GM23338 (cell line): ENCODE measurements around the gene CGNL1. TPM values are rescaled to one million over a fixed set of nuclear protein-coding genes. Genes with fewer than 3 reads are reported as not detected.

ENCODE experiments used
- ATAC-seq: fragments of 200-7000 bp; cut with Tn5 transposase; 3 replicates; pipeline ENCODE4 v1.9.1; 2020
- DNase-seq: peaks from one replicate; pipeline ENCODE4 v3.0.0-alpha.2; 2015; ENCODE audit warnings: low spot score
- H2AFZ ChIP-seq: fragments of 200-600 bp; sonication (generic); 2 replicates; pipeline ENCODE4 v1.8.0; 2016; ENCODE audit warnings: antibody characterized with exemption, mild to moderate bottlenecking, moderate library complexity
- H3F3A ChIP-seq: fragments of 200-600 bp; sonication (generic); replicated peaks from 2 replicates; pipeline ENCODE4 v1.8.0; 2017; ENCODE audit warnings: antibody characterized with exemption, mixed run types, low read depth
- H3K27ac ChIP-seq: fragments of 200-600 bp; sonication (generic); 2 replicates; pipeline ENCODE4 v1.6.1; 2016; ENCODE audit warnings: low read depth
- H3K27me3 ChIP-seq: fragments of 200-600 bp; sonication (generic); 2 replicates; pipeline ENCODE4 v1.8.0; 2016; ENCODE audit warnings: mild to moderate bottlenecking, mixed run types, moderate library complexity; ENCODE audit not compliant: insufficient read depth
- H3K36me3 ChIP-seq: fragments of 200-600 bp; sonication (generic); 2 replicates; pipeline ENCODE4 v1.8.0; 2016; ENCODE audit warnings: mild to moderate bottlenecking; ENCODE audit not compliant: insufficient read depth
- H3K4me1 ChIP-seq: fragments of 200-600 bp; sonication (generic); 2 replicates; pipeline ENCODE4 v1.8.0; 2016; ENCODE audit warnings: mild to moderate bottlenecking, moderate library complexity; ENCODE audit not compliant: insufficient read depth
- H3K4me2 ChIP-seq: fragments of 200-600 bp; sonication (generic); 2 replicates; pipeline ENCODE4 v1.7.1; 2017; ENCODE audit warnings: mixed run types
- H3K4me3 ChIP-seq: fragments of 200-600 bp; sonication (generic); 2 replicates; pipeline ENCODE4 v1.6.1; 2016; ENCODE audit warnings: mixed run types
- H3K79me2 ChIP-seq: fragments of 200-600 bp; sonication (generic); replicated peaks from 2 replicates; pipeline ENCODE4 v1.8.0; 2017; ENCODE audit warnings: mild to moderate bottlenecking; ENCODE audit not compliant: insufficient read depth
- H3K9me2 ChIP-seq: fragments of 200-600 bp; sonication (generic); 2 replicates; pipeline ENCODE4 v1.8.0; 2017; ENCODE audit not compliant: insufficient read depth
- H4K20me1 ChIP-seq: fragments of 200-600 bp; sonication (generic); replicated peaks from 2 replicates; pipeline ENCODE4 v1.8.0; 2017; ENCODE audit warnings: mild to moderate bottlenecking; ENCODE audit not compliant: insufficient read depth
- H3K27ac Mint-ChIP-seq: 2 replicates; pipeline ENCODE4 v1.8.0; 2020; ENCODE audit warnings: inconsistent platforms, mild to moderate bottlenecking, moderate library complexity, mixed read lengths
- H3K27me3 Mint-ChIP-seq: 3 replicates; pipeline ENCODE4 v1.8.0; 2022; ENCODE audit warnings: low read depth, mild to moderate bottlenecking, moderate library complexity, mixed read lengths, inconsistent platforms; ENCODE audit not compliant: insufficient read depth, poor library complexity
- H3K36me3 Mint-ChIP-seq: 3 replicates; pipeline ENCODE4 v1.8.0; 2021; ENCODE audit warnings: low read depth, mild to moderate bottlenecking, inconsistent platforms, moderate library complexity, mixed read lengths
- H3K4me1 Mint-ChIP-seq: 3 replicates; pipeline ENCODE4 v1.8.0; 2020; ENCODE audit warnings: mild to moderate bottlenecking, inconsistent platforms, mixed read lengths
- H3K4me3 Mint-ChIP-seq: 3 replicates; pipeline ENCODE4 v1.8.0; 2021; ENCODE audit warnings: moderate library complexity, mild to moderate bottlenecking, inconsistent platforms, mixed read lengths
- H3K9me3 Mint-ChIP-seq: 3 replicates; pipeline ENCODE4 v1.8.0; 2020; ENCODE audit warnings: moderate library complexity, mild to moderate bottlenecking, inconsistent platforms, mixed read lengths
- CREB1 ChIP-seq: fragments of 250-450 bp; sonication (Bioruptor Pico); IDR thresholded peaks from 2 replicates; pipeline ENCODE4 v1.5.0; 2020; ENCODE audit warnings: low read depth, mild to moderate bottlenecking, moderate library complexity
- ETS1 ChIP-seq: IDR thresholded peaks from 2 replicates; pipeline ENCODE4 v1.6.1; 2016; ENCODE audit warnings: antibody characterized with exemption
- EZH2 ChIP-seq: fragments of 200-600 bp; sonication (generic); IDR thresholded peaks from one replicate; pipeline ENCODE4 v1.8.0; 2017; ENCODE audit warnings: antibody characterized with exemption, mild to moderate bottlenecking, low read depth; ENCODE audit not compliant: unreplicated experiment
- EZH2phosphoT487 ChIP-seq: fragments of 200-600 bp; sonication (generic); IDR thresholded peaks from one replicate; pipeline ENCODE4 v1.8.1; 2018; ENCODE audit warnings: antibody characterized with exemption; ENCODE audit not compliant: unreplicated experiment
- JUNB ChIP-seq: IDR thresholded peaks from one replicate; pipeline ENCODE4 v1.6.1; 2016; ENCODE audit warnings: antibody characterized with exemption; ENCODE audit not compliant: unreplicated experiment
- NANOG ChIP-seq: IDR thresholded peaks from 2 replicates; pipeline ENCODE4 v1.6.1; 2016; ENCODE audit warnings: antibody characterized with exemption, borderline replicate concordance
- POLR2AphosphoS5 ChIP-seq: IDR thresholded peaks from 2 replicates; pipeline ENCODE4 v1.6.1; 2016; ENCODE audit warnings: antibody characterized with exemption, low read depth
- STAT1 ChIP-seq: IDR thresholded peaks from one replicate; pipeline ENCODE4 v1.6.1; 2016; ENCODE audit warnings: antibody characterized with exemption; ENCODE audit not compliant: unreplicated experiment
- ZNF114 ChIP-seq: fragments of 250-450 bp; sonication (Bioruptor Pico); IDR thresholded peaks from 2 replicates; pipeline ENCODE4 v1.5.0; 2020; ENCODE audit warnings: mild to moderate bottlenecking, moderate library complexity
- ZNF331 ChIP-seq: fragments of 250-450 bp; sonication (Bioruptor Pico); IDR thresholded peaks from 2 replicates; pipeline ENCODE4 v1.5.0; 2020; ENCODE audit warnings: low read depth, mild to moderate bottlenecking, moderate library complexity
- polyA plus RNA-seq: library from polyadenylated mRNA; unstranded; fragments of >200 nt; fragmentation: Nextera tagmentation; extraction: Ambion mirVana; gene quantifications from 2 replicates; pipeline ENCODE4 v1.2.1, GENCODE V29; 2016
- total RNA-seq: library from RNA; depleted of rRNA; stranded (reverse); fragments of >200 nt; shearing (Covaris generic); gene quantifications from 2 replicates; pipeline ENCODE4 v1.2.3, GENCODE V29; 2014
- TF ChIP-seq, protein P1 (sequence below): fragments of 250-450 bp; sonication (Bioruptor Pico); IDR thresholded peaks from 2 replicates; pipeline ENCODE4 v1.5.0; 2020; ENCODE audit warnings: mild to moderate bottlenecking, moderate library complexity
- TF ChIP-seq, protein P2 (sequence below), 2 experiments: fragments of 200-600 bp in 1 of 2; sonication (generic) in 1 of 2; conservative IDR thresholded peaks; 2 replicates each; pipeline versions ENCODE4 v1.5.1 to v1.6.1; 2016 to 2017; ENCODE audit warnings: antibody characterized with exemption in 2 of 2, low read depth in 2 of 2, mild to moderate bottlenecking in 2 of 2, moderate library complexity in 1 of 2
- TF ChIP-seq, protein P3 (sequence below): IDR thresholded peaks from one replicate; pipeline ENCODE4 v1.6.1; 2018; ENCODE audit warnings: antibody characterized with exemption; ENCODE audit not compliant: unreplicated experiment

CGNL1 gene
- total and polyA plus RNA-seq, 2 experiments from 2014 or later = 20.0 to 57.8 TPM

GRCh38 chr15:57510647-57511046, 134.3 kb downstream of the CGNL1 start:
- Mint-ChIP-seq H3K36me3 (no peaks in the 10 kb centered on the region), H3K4me1 (peaks cover 27% of the 10 kb centered on the region), H3K27me3 (no peaks in the 10 kb centered on the region), H3K9me3 (no peaks in the 10 kb centered on the region), H3K27ac (no peak overlapping the region), H3K4me3 (no peak overlapping the region)
- Histone ChIP-seq H3K36me3 (no peaks in the 10 kb centered on the region), H3K27me3 (no peaks in the 10 kb centered on the region), H2AFZ (no peak overlapping the region), H3K4me2 (no peak overlapping the region), H3K9me2 (no peaks in the 10 kb centered on the region; the same call in 1 of the 2 replicates), H3K4me1 (peaks cover 16% of the 10 kb centered on the region), H4K20me1 (no peaks in the 10 kb centered on the region), H3F3A (no peaks in the 10 kb centered on the region), H3K4me3 (no peak overlapping the region), H3K79me2 (no peaks in the 10 kb centered on the region), H3K27ac (no peak overlapping the region)
- TF ChIP-seq POLR2AphosphoS5 = no peak
- TF ChIP-seq EZH2phosphoT487 = no peak
- TF ChIP-seq EZH2 = no peak
- TF ChIP-seq, protein P1, sequence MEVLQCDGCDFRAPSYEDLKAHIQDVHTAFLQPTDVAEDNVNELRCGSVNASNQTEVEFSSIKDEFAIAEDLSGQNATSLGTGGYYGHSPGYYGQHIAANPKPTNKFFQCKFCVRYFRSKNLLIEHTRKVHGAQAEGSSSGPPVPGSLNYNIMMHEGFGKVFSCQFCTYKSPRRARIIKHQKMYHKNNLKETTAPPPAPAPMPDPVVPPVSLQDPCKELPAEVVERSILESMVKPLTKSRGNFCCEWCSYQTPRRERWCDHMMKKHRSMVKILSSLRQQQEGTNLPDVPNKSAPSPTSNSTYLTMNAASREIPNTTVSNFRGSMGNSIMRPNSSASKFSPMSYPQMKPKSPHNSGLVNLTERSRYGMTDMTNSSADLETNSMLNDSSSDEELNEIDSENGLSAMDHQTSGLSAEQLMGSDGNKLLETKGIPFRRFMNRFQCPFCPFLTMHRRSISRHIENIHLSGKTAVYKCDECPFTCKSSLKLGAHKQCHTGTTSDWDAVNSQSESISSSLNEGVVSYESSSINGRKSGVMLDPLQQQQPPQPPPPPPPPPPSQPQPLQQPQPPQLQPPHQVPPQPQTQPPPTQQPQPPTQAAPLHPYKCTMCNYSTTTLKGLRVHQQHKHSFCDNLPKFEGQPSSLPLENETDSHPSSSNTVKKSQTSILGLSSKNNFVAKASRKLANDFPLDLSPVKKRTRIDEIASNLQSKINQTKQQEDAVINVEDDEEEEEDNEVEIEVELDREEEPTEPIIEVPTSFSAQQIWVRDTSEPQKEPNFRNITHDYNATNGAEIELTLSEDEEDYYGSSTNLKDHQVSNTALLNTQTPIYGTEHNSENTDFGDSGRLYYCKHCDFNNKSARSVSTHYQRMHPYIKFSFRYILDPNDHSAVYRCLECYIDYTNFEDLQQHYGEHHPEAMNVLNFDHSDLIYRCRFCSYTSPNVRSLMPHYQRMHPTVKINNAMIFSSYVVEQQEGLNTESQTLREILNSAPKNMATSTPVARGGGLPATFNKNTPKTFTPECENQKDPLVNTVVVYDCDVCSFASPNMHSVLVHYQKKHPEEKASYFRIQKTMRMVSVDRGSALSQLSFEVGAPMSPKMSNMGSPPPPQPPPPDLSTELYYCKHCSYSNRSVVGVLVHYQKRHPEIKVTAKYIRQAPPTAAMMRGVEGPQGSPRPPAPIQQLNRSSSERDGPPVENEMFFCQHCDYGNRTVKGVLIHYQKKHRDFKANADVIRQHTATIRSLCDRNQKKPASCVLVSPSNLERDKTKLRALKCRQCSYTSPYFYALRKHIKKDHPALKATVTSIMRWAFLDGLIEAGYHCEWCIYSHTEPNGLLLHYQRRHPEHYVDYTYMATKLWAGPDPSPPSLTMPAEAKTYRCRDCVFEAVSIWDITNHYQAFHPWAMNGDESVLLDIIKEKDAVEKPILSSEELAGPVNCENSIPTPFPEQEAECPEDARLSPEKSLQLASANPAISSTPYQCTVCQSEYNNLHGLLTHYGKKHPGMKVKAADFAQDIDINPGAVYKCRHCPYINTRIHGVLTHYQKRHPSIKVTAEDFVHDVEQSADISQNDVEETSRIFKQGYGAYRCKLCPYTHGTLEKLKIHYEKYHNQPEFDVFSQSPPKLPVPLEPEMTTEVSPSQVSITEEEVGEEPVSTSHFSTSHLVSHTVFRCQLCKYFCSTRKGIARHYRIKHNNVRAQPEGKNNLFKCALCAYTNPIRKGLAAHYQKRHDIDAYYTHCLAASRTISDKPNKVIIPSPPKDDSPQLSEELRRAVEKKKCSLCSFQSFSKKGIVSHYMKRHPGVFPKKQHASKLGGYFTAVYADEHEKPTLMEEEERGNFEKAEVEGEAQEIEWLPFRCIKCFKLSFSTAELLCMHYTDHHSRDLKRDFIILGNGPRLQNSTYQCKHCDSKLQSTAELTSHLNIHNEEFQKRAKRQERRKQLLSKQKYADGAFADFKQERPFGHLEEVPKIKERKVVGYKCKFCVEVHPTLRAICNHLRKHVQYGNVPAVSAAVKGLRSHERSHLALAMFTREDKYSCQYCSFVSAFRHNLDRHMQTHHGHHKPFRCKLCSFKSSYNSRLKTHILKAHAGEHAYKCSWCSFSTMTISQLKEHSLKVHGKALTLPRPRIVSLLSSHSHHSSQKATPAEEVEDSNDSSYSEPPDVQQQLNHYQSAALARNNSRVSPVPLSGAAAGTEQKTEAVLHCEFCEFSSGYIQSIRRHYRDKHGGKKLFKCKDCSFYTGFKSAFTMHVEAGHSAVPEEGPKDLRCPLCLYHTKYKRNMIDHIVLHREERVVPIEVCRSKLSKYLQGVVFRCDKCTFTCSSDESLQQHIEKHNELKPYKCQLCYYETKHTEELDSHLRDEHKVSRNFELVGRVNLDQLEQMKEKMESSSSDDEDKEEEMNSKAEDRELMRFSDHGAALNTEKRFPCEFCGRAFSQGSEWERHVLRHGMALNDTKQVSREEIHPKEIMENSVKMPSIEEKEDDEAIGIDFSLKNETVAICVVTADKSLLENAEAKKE (CRISPR knock-in tag) = no peak
- no peak for TF ChIP-seq NANOG
- TF ChIP-seq ETS1 = no peak
- TF ChIP-seq JUNB = no peak
- no peak for TF ChIP-seq ZNF331 (CRISPR knock-in tag)
- TF ChIP-seq CREB1 (CRISPR knock-in tag) = no peak
- no peak for TF ChIP-seq ZNF114 (CRISPR knock-in tag)
- TF ChIP-seq STAT1 = no peak
- TF ChIP-seq, protein P2, sequence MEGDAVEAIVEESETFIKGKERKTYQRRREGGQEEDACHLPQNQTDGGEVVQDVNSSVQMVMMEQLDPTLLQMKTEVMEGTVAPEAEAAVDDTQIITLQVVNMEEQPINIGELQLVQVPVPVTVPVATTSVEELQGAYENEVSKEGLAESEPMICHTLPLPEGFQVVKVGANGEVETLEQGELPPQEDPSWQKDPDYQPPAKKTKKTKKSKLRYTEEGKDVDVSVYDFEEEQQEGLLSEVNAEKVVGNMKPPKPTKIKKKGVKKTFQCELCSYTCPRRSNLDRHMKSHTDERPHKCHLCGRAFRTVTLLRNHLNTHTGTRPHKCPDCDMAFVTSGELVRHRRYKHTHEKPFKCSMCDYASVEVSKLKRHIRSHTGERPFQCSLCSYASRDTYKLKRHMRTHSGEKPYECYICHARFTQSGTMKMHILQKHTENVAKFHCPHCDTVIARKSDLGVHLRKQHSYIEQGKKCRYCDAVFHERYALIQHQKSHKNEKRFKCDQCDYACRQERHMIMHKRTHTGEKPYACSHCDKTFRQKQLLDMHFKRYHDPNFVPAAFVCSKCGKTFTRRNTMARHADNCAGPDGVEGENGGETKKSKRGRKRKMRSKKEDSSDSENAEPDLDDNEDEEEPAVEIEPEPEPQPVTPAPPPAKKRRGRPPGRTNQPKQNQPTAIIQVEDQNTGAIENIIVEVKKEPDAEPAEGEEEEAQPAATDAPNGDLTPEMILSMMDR (conservative IDR thresholded peaks at IDR 0.05; ENCODE audit: low read depth in 2 of 2) = no peak
- TF ChIP-seq, protein P3, sequence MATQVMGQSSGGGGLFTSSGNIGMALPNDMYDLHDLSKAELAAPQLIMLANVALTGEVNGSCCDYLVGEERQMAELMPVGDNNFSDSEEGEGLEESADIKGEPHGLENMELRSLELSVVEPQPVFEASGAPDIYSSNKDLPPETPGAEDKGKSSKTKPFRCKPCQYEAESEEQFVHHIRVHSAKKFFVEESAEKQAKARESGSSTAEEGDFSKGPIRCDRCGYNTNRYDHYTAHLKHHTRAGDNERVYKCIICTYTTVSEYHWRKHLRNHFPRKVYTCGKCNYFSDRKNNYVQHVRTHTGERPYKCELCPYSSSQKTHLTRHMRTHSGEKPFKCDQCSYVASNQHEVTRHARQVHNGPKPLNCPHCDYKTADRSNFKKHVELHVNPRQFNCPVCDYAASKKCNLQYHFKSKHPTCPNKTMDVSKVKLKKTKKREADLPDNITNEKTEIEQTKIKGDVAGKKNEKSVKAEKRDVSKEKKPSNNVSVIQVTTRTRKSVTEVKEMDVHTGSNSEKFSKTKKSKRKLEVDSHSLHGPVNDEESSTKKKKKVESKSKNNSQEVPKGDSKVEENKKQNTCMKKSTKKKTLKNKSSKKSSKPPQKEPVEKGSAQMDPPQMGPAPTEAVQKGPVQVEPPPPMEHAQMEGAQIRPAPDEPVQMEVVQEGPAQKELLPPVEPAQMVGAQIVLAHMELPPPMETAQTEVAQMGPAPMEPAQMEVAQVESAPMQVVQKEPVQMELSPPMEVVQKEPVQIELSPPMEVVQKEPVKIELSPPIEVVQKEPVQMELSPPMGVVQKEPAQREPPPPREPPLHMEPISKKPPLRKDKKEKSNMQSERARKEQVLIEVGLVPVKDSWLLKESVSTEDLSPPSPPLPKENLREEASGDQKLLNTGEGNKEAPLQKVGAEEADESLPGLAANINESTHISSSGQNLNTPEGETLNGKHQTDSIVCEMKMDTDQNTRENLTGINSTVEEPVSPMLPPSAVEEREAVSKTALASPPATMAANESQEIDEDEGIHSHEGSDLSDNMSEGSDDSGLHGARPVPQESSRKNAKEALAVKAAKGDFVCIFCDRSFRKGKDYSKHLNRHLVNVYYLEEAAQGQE = no peak
- DNase-seq (no peak), ATAC-seq (no peak)
